ENCODE results near the gene OTOP3.

DNA sequence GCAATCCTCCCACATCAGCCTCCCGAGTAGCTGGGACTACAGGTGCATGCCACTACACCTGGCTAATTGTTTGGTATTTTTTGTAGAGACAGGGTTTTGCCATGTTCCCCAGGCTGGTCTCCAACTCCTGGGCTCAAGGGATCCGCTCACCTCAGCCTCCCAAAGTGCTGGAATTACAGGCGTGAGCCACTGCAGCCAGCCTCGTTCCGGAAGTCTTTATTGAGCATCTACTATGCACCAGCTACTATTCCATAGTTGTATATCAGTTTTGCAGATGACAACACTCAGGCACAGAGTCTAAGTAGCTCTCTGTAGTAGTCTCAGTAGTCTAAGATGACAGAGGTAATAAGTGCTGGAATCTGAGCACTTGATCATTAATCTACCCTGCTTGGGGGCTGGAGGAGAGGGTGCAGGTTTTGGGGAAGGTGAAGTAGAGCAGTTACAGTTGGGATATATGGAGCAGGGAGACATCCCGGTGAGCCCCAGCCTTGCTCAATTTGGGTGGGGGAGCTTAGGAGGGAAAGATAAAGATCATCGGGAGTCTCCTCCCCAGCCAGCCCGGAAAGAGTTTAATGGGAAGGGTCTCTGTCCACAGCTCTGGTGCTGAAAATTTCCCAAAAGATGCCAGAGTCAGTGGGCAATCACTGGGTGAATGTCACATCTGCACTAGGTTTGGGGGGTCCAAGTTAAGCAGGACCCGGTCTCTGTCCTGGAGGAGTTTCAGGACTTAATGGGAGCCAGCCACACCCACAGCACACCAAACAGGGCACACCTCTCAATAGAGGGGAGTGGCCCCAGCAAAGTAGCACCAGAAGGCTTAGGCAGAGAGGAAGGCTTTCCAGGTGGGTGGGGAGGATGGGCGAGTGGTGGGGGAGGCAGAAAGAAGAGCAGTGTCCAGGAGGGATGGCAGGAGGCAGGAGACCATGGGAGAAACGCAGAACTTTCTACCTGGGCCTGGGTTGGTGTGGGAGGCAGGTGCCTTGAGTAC is 1.7 kb downstream of the OTOP3 start:
- TF ChIP-seq, protein P1, sequence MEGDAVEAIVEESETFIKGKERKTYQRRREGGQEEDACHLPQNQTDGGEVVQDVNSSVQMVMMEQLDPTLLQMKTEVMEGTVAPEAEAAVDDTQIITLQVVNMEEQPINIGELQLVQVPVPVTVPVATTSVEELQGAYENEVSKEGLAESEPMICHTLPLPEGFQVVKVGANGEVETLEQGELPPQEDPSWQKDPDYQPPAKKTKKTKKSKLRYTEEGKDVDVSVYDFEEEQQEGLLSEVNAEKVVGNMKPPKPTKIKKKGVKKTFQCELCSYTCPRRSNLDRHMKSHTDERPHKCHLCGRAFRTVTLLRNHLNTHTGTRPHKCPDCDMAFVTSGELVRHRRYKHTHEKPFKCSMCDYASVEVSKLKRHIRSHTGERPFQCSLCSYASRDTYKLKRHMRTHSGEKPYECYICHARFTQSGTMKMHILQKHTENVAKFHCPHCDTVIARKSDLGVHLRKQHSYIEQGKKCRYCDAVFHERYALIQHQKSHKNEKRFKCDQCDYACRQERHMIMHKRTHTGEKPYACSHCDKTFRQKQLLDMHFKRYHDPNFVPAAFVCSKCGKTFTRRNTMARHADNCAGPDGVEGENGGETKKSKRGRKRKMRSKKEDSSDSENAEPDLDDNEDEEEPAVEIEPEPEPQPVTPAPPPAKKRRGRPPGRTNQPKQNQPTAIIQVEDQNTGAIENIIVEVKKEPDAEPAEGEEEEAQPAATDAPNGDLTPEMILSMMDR (IDR thresholded peaks at IDR 0.05), result no peak
- TF ChIP-seq POLR2A (IDR thresholded peaks at IDR 0.05), result no peak

All from esophagus squamous epithelium (tissue), 4 donors.